Erythroblast (primary cell): ENCODE measurements around the gene TMC1.

Experiments
- GATA1 ChIP-seq: IDR thresholded peaks from 2 replicates; pipeline ENCODE4 v1.6.1; 2011; ENCODE audit warnings: low read depth, mild to moderate bottlenecking, control low read depth, low read length, moderate library complexity
- POLR2A ChIP-seq: IDR thresholded peaks from 2 replicates; pipeline ENCODE4 v1.6.1; 2011; ENCODE audit warnings: mild to moderate bottlenecking, low read length

GRCh38 chr9:72684615-72685014, 163.2 kb downstream of the TMC1 start:
- TF ChIP-seq POLR2A (no peak), GATA1 (no peak)
